Mammary epithelial cell (primary cell): ENCODE data around the gene TRIM17.

Experiments
- EZH2 ChIP-seq: IDR thresholded peaks from 2 replicates; pipeline ENCODE4 v1.6.1; 2012; ENCODE audit warnings: low read length, inconsistent platforms, borderline replicate concordance
- TF ChIP-seq, protein P1 (sequence below), 2 donors: IDR thresholded peaks in 1 of 2; conservative IDR thresholded peaks in 1 of 2; 2 replicates each; pipeline ENCODE4 v1.5.1; 2011 to 2012; ENCODE audit warnings: inconsistent platforms in 2 of 2, low read length in 2 of 2, mild to moderate bottlenecking in 2 of 2, control low read depth in 1 of 2, low read depth in 1 of 2; ENCODE audit not compliant: insufficient read depth in 1 of 2; ENCODE audit errors: extremely low read depth in 1 of 2

DNA sequence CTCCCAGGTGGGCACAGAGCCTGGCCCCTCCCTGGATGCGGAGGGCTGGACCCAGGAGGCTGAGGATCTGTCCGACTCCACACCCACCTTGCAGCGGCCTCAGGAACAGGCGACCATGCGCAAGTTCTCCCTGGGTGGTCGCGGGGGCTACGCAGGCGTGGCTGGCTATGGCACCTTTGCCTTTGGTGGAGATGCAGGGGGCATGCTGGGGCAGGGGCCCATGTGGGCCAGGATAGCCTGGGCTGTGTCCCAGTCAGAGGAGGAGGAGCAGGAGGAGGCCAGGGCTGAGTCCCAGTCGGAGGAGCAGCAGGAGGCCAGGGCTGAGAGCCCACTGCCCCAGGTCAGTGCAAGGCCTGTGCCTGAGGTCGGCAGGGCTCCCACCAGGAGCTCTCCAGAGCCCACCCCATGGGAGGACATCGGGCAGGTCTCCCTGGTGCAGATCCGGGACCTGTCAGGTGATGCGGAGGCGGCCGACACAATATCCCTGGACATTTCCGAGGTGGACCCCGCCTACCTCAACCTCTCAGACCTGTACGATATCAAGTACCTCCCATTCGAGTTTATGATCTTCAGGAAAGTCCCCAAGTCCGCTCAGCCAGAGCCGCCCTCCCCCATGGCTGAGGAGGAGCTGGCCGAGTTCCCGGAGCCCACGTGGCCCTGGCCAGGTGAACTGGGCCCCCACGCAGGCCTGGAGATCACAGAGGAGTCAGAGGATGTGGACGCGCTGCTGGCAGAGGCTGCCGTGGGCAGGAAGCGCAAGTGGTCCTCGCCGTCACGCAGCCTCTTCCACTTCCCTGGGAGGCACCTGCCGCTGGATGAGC is 44.3 kb downstream of the TRIM17 start:
- TF ChIP-seq, protein P1, sequence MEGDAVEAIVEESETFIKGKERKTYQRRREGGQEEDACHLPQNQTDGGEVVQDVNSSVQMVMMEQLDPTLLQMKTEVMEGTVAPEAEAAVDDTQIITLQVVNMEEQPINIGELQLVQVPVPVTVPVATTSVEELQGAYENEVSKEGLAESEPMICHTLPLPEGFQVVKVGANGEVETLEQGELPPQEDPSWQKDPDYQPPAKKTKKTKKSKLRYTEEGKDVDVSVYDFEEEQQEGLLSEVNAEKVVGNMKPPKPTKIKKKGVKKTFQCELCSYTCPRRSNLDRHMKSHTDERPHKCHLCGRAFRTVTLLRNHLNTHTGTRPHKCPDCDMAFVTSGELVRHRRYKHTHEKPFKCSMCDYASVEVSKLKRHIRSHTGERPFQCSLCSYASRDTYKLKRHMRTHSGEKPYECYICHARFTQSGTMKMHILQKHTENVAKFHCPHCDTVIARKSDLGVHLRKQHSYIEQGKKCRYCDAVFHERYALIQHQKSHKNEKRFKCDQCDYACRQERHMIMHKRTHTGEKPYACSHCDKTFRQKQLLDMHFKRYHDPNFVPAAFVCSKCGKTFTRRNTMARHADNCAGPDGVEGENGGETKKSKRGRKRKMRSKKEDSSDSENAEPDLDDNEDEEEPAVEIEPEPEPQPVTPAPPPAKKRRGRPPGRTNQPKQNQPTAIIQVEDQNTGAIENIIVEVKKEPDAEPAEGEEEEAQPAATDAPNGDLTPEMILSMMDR (conservative IDR thresholded peaks at IDR 0.05 in 1 of 2, IDR thresholded peaks at IDR 0.05 in 1 of 2; ENCODE audit: extremely low read depth in 1 of 2, insufficient read depth in 1 of 2, low read depth in 1 of 2, low read length in 2 of 2) = no peak
- TF ChIP-seq EZH2 = no peak
